ENCODE data around the gene SLC40A1. TPM values are rescaled to one million over a fixed set of nuclear protein-coding genes. Genes with fewer than 3 reads are reported as not detected.

Gene SLC40A1
- total and polyA plus RNA-seq, 7 donors: 8.4 to 65.7 (median 27.8) TPM

DNA sequence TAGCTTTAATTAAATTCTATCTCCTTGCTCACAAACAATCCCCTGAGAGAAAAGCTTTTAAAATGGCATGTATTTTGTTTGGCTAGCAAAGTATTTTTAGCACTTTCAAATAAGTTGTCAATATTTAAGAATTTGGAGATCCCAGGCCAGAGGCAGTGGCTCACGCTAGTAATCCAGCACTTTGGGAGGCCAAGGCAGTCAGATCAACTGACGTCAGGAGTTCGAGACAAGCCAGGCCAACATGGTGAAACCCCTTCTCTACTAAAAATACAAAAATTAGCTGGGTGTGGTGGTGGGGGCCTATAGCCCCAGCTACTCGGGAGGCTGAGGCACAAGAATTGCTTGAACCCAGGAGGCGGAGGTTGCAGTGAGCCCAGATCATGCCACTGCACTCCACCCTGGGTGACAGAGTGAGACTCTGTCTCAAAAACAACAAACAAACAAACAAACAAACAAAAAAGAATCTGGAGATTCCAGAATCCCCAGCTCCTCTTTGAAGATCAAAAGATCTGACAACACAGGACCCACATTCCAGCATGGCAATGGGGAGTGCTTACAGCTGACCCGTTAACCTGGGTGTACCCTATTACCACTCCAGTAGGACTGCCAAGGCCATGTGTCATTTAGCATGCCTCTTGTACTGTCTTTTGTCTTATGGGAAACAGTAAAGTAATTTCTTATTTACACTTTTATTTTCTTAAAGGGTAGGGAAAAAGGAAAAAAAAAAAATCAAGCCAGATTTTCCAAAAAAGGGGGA, 21.9 kb downstream of the SLC40A1 start:
- Histone ChIP-seq H3K9me3 (no peaks in the 10 kb centered on the region), H3K27ac (no peak overlapping the region), H3K4me3 (no peak overlapping the region), H3K4me1 (peaks cover 29% of the 10 kb centered on the region), H3K27me3 (ENCODE audit: insufficient read depth in 3 of 3, low read length in 2 of 3) (no peaks in the 10 kb centered on the region), H3K36me3 (ENCODE audit: insufficient read depth in 1 of 2, low read depth in 1 of 2) (peaks cover 2 to 61% of the 10 kb centered on the region in 2 donors)
- DNase-seq (no peak), ATAC-seq (no peak)
- 82 to 92% (median 89%) methylated on average over 6 of the region's 6 CpGs for WGBS, 3 donors
- intact Hi-C loops (cut with DNase I): loop anchor here in 1 of 2 donors (2.0 kb wide), 1 partner anchor 16 kb away; no protein-coding TSS in a partner anchor
- TF ChIP-seq CTCF (IDR thresholded peaks at IDR 0.05): no peak

DNA sequence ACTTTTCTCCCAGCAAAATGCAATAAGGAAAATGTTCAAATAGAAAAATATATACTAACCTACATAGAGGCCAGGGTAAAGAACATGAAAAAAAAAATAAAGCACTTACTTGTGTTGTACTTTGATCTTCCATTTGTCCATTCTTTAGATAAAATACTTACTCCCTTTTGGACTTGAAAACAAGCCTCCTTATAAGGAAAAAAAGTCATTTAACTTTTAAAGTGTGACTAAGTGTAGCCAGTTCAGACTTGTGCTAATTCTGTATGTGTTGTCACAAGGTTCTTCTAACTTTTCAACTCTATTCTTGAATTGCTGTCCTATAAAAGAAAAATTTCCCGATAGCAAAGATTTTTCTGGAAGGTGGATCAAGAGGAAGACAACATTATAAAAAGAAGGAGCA, 23.2 kb downstream of the SLC40A1 start:
- Histone ChIP-seq H3K36me3 (ENCODE audit: insufficient read depth in 1 of 2, low read depth in 1 of 2) (peaks cover 0 to 49% of the 10 kb centered on the region in 2 donors), H3K4me1 (peaks cover 23% of the 10 kb centered on the region), H3K27me3 (ENCODE audit: insufficient read depth in 3 of 3, low read length in 2 of 3) (no peaks in the 10 kb centered on the region), H3K4me3 (no peak overlapping the region), H3K9me3 (no peaks in the 10 kb centered on the region), H3K27ac (no peak overlapping the region)
- intact Hi-C loops (cut with DNase I): no loop called here
- no peak for DNase-seq
- no peak for TF ChIP-seq CTCF (IDR thresholded peaks at IDR 0.05)
- WGBS, 3 donors: 77 to 81% (median 80%) methylated on average over 1 of the region's 1 CpG
- ATAC-seq: no peak

DNA sequence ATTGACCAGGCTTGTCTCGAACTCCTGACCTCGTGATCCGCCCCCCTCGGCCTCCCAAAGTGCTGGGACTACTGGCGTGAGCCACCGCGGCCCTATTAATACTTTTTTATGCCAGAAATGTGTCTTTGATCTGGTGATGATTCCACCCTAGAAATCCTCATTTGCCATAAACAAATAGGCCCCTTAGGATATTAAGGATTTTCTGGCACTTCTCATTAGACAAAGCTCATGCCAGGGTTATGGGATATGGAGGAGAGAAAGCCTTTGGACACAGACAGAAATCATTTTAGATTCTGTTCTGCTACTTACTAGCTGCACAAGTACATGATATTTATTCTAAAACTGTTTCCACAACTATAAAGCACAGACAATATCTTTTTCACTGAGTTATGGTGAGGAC, 24.1 kb downstream of the SLC40A1 start:
- TF ChIP-seq CTCF (IDR thresholded peaks at IDR 0.05): no peak
- no peak overlapping the region for H3K4me3 ChIP-seq
- no peaks in the 10 kb centered on the region for H3K27me3 ChIP-seq (ENCODE audit: insufficient read depth in 3 of 3, low read length in 2 of 3)
- 86 to 93% (median 91%) methylated on average over 7 of the region's 7 CpGs for WGBS, 3 donors
- H3K4me1 ChIP-seq: peaks cover 15% of the 10 kb centered on the region
- H3K27ac ChIP-seq: no peak overlapping the region
- ATAC-seq (no peak), DNase-seq (no peak)
- no peaks in the 10 kb centered on the region for H3K9me3 ChIP-seq
- intact Hi-C loops (cut with DNase I): no loop called here
- peaks cover 0 to 42% of the 10 kb centered on the region in 2 donors for H3K36me3 ChIP-seq (ENCODE audit: insufficient read depth in 1 of 2, low read depth in 1 of 2)

GRCh38 chr2:189555232-189555631, 25.4 kb downstream of the SLC40A1 start:
- Histone ChIP-seq H3K9me3 (no peaks in the 10 kb centered on the region), H3K27me3 (ENCODE audit: insufficient read depth in 3 of 3, low read length in 2 of 3) (no peaks in the 10 kb centered on the region), H3K4me1 (peaks cover 4% of the 10 kb centered on the region), H3K4me3 (no peak overlapping the region), H3K36me3 (ENCODE audit: insufficient read depth in 1 of 2, low read depth in 1 of 2) (peaks cover 0 to 30% of the 10 kb centered on the region in 2 donors), H3K27ac (no peak overlapping the region)
- TF ChIP-seq CTCF (IDR thresholded peaks at IDR 0.05): no peak
- WGBS, 3 donors: 88 to 94% (median 88%) methylated on average over 2 of the region's 2 CpGs
- DNase-seq (no peak), ATAC-seq (no peak)
- intact Hi-C loops (cut with DNase I): no loop called here
